Ascending aorta (tissue), 2 donors: ENCODE measurements around the gene MACROH2A1. TPM values are rescaled to one million over a fixed set of nuclear protein-coding genes. Genes with fewer than 3 reads are reported as not detected.

Experiments used
- DNase-seq, 2 donors: peaks; one replicate each; pipeline ENCODE4 v3.0.0-alpha.2; 2019; ENCODE audit warnings: low spot score in 2 of 2
- H3K27ac ChIP-seq, 2 donors: fragments of 200-600 bp; sonication (generic); one replicate each; pipeline ENCODE4 v1.5.1; 2016 to 2017; ENCODE audit warnings: mild to moderate bottlenecking in 1 of 2
- H3K27me3 ChIP-seq: fragments of 200-600 bp; sonication (generic); one replicate; pipeline ENCODE4 v1.5.1; 2017
- H3K36me3 ChIP-seq, 2 donors: fragments of 200-600 bp; sonication (generic); one replicate each; pipeline ENCODE4 v1.5.1; 2016
- H3K4me1 ChIP-seq, 2 donors: fragments of 200-600 bp; sonication (generic); one replicate each; pipeline ENCODE4 v1.5.1; 2016 to 2017; ENCODE audit warnings: mild to moderate bottlenecking in 1 of 2
- H3K4me3 ChIP-seq, 2 donors: fragments of 200-600 bp; sonication (generic); one replicate each; pipeline ENCODE4 v1.5.1; 2016 to 2017; ENCODE audit warnings: mild to moderate bottlenecking in 1 of 2
- H3K9me3 ChIP-seq, 2 donors: fragments of 200-600 bp; sonication (generic); one replicate each; pipeline ENCODE4 v1.5.1; 2016
- intact Hi-C: fragments of 100-400 bp; cut with DNase I; formaldehyde crosslinking; loops from one replicate; pipeline ENCODE4 v1.15.1; 2023
- total RNA-seq: library from RNA; depleted of rRNA; stranded (reverse); fragments of >200 nt; gene quantifications from one replicate; pipeline ENCODE4 v1.1.0, GENCODE V29; 2016
- TF ChIP-seq, protein P1 (sequence below), 3 experiments: fragments of 200-600 bp in 2 of 3; fragments of 450-650 bp in 1 of 3; sonication (generic) in 2 of 3; IDR thresholded peaks; one replicate each; pipeline ENCODE4 v1.5.1; 2016 to 2019; ENCODE audit warnings: antibody characterized with exemption in 3 of 3, mild to moderate bottlenecking in 1 of 3, moderate library complexity in 1 of 3

MACROH2A1 gene
- total RNA-seq, 1 donor from 2014 or later = 216 TPM

DNA sequence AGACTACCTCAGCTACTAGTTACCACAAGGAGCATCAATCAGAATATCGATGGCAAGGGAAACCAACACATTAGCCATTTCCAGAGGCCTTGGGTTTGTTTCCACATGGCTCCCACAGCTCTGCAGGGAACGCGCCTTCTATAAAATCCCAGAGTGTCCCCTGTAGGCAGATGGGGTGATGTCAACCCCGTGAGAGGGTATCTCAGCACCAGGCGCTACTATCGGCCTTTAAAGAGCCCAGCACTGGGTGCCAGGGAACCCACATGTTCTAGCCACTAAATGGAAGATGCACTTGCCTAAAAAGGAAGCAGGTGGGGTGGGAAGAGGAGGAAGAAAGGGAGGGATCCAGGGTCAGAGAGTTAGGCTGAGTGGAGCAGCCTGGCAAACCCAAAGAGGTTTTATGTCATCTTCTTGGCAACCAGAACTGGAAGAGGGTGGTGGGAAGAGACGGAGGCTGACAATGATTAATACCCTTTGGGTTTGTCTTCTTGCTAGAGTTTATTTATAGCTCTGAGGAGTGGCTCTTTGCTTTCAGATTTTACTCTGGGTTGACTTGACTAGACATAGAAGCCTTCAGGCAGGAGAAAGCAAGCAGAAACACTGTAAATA, 19.9 kb downstream of the MACROH2A1 start:
- Histone ChIP-seq H3K36me3 (peaks cover 37 to 43% of the 10 kb centered on the region in 2 donors), H3K27ac (no peak overlapping the region), H3K4me1 (peaks cover 0 to 15% of the 10 kb centered on the region in 2 donors), H3K4me3 (no peak overlapping the region), H3K27me3 (no peaks in the 10 kb centered on the region), H3K9me3 (no peaks in the 10 kb centered on the region)
- DNase-seq = no peak
- TF ChIP-seq, protein P1, sequence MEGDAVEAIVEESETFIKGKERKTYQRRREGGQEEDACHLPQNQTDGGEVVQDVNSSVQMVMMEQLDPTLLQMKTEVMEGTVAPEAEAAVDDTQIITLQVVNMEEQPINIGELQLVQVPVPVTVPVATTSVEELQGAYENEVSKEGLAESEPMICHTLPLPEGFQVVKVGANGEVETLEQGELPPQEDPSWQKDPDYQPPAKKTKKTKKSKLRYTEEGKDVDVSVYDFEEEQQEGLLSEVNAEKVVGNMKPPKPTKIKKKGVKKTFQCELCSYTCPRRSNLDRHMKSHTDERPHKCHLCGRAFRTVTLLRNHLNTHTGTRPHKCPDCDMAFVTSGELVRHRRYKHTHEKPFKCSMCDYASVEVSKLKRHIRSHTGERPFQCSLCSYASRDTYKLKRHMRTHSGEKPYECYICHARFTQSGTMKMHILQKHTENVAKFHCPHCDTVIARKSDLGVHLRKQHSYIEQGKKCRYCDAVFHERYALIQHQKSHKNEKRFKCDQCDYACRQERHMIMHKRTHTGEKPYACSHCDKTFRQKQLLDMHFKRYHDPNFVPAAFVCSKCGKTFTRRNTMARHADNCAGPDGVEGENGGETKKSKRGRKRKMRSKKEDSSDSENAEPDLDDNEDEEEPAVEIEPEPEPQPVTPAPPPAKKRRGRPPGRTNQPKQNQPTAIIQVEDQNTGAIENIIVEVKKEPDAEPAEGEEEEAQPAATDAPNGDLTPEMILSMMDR (IDR thresholded peaks at IDR 0.05) = no peak
- intact Hi-C loops = no loop called here

DNA sequence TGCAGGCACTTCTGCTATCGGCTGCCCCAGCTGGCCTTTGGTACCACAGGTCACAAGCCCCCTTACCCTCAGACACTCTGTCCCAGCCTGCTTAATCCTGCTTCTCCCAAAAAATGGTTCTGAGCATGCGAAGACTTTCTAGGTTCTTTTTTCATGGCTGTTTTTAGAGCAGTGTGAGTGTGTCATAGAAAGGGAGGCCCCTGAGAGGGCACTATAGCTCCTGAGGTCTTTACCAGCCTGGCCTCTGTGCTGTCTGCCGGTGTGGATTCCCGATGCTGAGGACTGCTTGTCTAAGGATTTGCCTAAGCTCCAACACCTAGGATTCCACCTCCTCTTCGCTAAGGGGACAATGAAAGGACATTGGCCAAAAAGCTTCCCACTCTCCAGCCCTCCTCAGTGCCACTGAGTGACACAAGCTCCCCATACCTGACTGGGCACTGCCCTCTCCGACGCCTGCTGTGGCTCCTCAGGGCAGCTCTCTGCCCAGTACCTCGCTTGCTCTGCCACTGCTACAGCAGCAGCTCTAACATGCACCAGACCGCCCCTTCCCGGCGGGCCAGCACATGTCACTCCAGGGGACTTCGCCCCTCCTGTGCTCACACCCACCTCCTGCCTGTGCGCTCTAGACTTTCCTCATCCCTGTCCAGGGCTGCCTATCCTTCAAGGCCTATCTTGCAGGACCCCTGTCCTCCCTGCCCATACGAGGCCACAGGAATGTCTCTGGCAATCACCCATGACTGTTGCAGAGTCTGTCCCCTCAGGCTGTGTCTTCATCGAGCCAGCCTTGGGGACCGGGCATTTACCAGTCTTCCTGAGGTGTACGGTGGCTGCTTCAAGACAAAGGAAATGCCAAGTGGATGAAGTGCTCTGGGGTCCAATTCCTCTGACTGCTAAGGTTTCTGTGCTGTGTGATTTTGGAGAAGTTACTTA, 21.0 kb downstream of the MACROH2A1 start:
- peaks cover 31 to 43% of the 10 kb centered on the region in 2 donors for H3K36me3 ChIP-seq
- no peak overlapping the region for H3K4me3 ChIP-seq
- TF ChIP-seq, protein P1 (IDR thresholded peaks at IDR 0.05) = no peak
- H3K27ac ChIP-seq = no peak overlapping the region
- no peaks in the 10 kb centered on the region for H3K9me3 ChIP-seq
- intact Hi-C loops = no loop called here
- H3K27me3 ChIP-seq = no peaks in the 10 kb centered on the region
- DNase-seq = no peak
- peaks cover 0 to 19% of the 10 kb centered on the region in 2 donors for H3K4me1 ChIP-seq

DNA sequence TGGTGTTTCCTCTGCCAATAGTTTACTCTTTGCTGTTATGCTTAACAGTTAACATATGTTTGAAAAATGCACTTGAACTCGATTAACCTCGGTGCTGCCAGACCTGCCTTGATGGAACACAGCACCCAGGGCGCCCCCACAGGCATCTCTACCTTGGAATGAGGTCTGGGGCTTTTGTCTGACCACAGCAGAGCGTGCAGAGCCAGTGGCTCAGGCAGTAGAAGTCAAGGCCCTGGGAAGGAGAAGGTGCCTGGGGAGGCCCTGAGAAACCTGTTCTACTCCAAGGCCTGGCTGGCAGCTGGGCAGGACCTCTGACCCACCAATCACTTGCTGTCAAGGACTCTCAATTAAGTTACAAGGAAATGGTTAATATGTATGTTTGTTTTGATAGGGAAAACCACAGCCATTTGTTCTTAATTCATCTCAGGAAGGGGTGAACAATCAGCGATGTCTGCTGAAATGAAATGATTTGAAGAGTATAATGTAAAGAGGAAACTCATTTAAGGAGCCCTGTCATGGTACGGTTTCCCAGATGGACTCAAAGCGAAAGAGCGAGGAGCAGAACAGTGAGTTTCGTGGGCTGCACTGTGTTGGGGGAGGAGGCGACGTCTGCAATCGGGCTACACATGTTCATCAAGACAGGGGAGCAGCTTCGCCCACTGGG, 21.9 kb downstream of the MACROH2A1 start:
- Histone ChIP-seq H3K36me3 (peaks cover 26 to 38% of the 10 kb centered on the region in 2 donors), H3K27me3 (no peaks in the 10 kb centered on the region), H3K9me3 (no peaks in the 10 kb centered on the region), H3K27ac (no peak overlapping the region), H3K4me3 (no peak overlapping the region), H3K4me1 (peaks cover 0 to 19% of the 10 kb centered on the region in 2 donors)
- no peak for DNase-seq
- intact Hi-C loops = no loop called here
- TF ChIP-seq, protein P1 (IDR thresholded peaks at IDR 0.05) = no peak

DNA sequence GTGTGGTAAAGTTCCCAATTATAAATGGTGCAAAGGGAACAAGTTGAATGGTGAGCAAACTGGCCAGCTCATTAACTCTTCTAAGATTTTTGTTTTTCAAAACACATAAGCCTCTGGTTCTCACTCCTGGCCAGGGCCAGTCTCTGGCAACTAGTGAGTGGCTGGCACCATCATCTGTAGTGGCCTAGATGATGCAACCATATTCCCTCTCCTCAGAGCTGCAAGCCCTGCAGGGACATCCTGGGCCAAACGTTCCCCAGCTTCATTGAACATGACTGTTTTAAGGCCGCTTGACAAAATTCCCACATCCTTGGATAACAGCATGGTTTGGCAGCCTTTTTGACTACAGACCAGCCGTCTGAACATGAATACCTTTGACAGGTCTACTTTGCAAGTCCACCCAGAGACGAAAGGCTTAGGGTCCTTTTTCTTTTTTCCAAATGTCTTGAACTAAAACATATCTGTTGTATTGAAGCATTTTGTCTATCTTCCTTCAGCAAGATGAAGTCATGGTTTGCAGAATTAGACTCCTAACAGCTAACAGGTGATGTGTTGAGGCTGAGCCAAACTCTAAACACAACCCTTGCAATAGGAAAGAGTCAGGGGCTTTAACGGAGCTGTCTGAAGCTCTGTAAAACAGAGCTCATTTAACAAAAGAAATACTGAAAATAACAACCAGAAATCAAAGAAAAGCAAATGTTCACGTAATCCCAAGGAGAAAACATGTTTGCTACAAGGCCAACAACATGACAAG, 23.8 kb downstream of the MACROH2A1 start:
- DNase-seq = no peak
- Histone ChIP-seq H3K4me3 (no peak overlapping the region), H3K27me3 (no peaks in the 10 kb centered on the region), H3K4me1 (peaks cover 0 to 19% of the 10 kb centered on the region in 2 donors), H3K27ac (peak overlapping the region; percentile 24 to 28), H3K9me3 (no peaks in the 10 kb centered on the region), H3K36me3 (peaks cover 34% of the 10 kb centered on the region in 2 donors)
- TF ChIP-seq, protein P1 (IDR thresholded peaks at IDR 0.05) = no peak
- intact Hi-C loops = no loop called here
